SK-N-SH (cell line): Measurements from ENCODE around the gene OR5L1. TPM values are rescaled to one million over a fixed set of nuclear protein-coding genes. Genes with fewer than 3 reads are reported as not detected.

ENCODE experiments used
- CTCF ChIA-PET: fragments of 300-600, 350-600 bp; formaldehyde crosslinking; extraction: SDS; loops from one replicate; lab custom pipeline; 2021; lab: Yijun Ruan, JAX
- POLR2A ChIA-PET: fragments of 350-600 bp; sonication (Branson Sonifier 250); formaldehyde crosslinking; extraction: SDS; loops from one replicate; lab custom pipeline; 2020; ENCODE audit warnings: antibody characterized with exemption, inconsistent platforms; lab: Yijun Ruan, JAX
- DNase-seq: peaks from one replicate; pipeline ENCODE4 v3.0.0; 2012
- H2AFZ ChIP-seq: fragments of 200-600 bp; sonication (generic); 2 replicates; pipeline ENCODE4 v1.8.1; 2016; ENCODE audit warnings: antibody characterized with exemption, mild to moderate bottlenecking, low read depth
- H3F3A ChIP-seq: fragments of 200-600 bp; sonication (generic); replicated peaks from 2 replicates; pipeline ENCODE3; 2016; ENCODE audit warnings: antibody characterized with exemption, mild to moderate bottlenecking; ENCODE audit not compliant: insufficient read depth
- H3K27ac ChIP-seq, 2 experiments: fragments of 200-500 bp in 1 of 2; fragments of 200-600 bp in 1 of 2; sonication (Bioruptor generic) in 1 of 2; sonication (generic), shearing (Covaris generic) in 1 of 2; 2 replicates each; pipeline versions ENCODE4 v1.5.1 to v1.6.1; 2014 to 2016; ENCODE audit warnings: low read depth in 2 of 2, inconsistent platforms in 1 of 2, low read length in 1 of 2, mild to moderate bottlenecking in 1 of 2, mixed read lengths in 1 of 2
- H3K27me3 ChIP-seq: fragments of 200-600 bp; sonication (generic), shearing (Covaris generic); 2 replicates; pipeline ENCODE4 v1.6.1; 2016; ENCODE audit warnings: mixed run types; ENCODE audit not compliant: insufficient read depth
- H3K36me3 ChIP-seq, 2 experiments: fragments of 200-500 bp in 1 of 2; fragments of 200-600 bp in 1 of 2; sonication (Bioruptor generic) in 1 of 2; sonication (generic) in 1 of 2; replicated peaks in 1 of 2; 2 replicates each; pipeline versions ENCODE3 to v1.5.1; 2014 to 2016; ENCODE audit warnings: low read length in 1 of 2, mild to moderate bottlenecking in 1 of 2; ENCODE audit not compliant: insufficient read depth in 2 of 2, control insufficient read depth in 1 of 2
- H3K4me1 ChIP-seq, 2 experiments: fragments of 200-500 bp in 1 of 2; fragments of 200-600 bp in 1 of 2; sonication (Bioruptor generic) in 1 of 2; sonication (generic), shearing (Covaris generic) in 1 of 2; 2 replicates each; pipeline versions ENCODE4 v1.5.1 to v1.6.1; 2014 to 2016; ENCODE audit warnings: low read depth in 1 of 2, low read length in 1 of 2, mixed run types in 1 of 2; ENCODE audit not compliant: insufficient read depth in 2 of 2, control insufficient read depth in 1 of 2
- H3K4me2 ChIP-seq: fragments of 200-600 bp; sonication (generic), shearing (Covaris generic); 2 replicates; pipeline ENCODE4 v1.6.1; 2017; ENCODE audit warnings: mixed run types
- H3K4me3 ChIP-seq, 2 experiments: fragments of 200-500 bp in 1 of 2; fragments of 200-600 bp in 1 of 2; sonication (Bioruptor generic) in 1 of 2; sonication (generic), shearing (Covaris generic) in 1 of 2; 2 replicates each; pipeline versions ENCODE4 v1.5.1 to v1.8.1; 2014 to 2016; ENCODE audit warnings: low read depth in 2 of 2, inconsistent platforms in 1 of 2, low read length in 1 of 2, mild to moderate bottlenecking in 1 of 2, mixed read lengths in 1 of 2, moderate library complexity in 1 of 2
- H3K79me2 ChIP-seq: fragments of 200-600 bp; sonication (generic); 2 replicates; pipeline ENCODE4 v1.8.1; 2017; ENCODE audit warnings: mild to moderate bottlenecking; ENCODE audit not compliant: insufficient read depth
- H3K9ac ChIP-seq: fragments of 200-600 bp; sonication (generic); 2 replicates; pipeline ENCODE4 v1.6.1; 2017; ENCODE audit warnings: mixed run types
- H3K9me2 ChIP-seq: fragments of 200-600 bp; sonication (generic); 2 replicates; pipeline ENCODE4 v1.6.1; 2017; ENCODE audit warnings: mixed run types
- H3K9me3 ChIP-seq: fragments of 200-600 bp; sonication (generic); 2 replicates; pipeline ENCODE4 v1.6.1; 2017; ENCODE audit warnings: mixed run types, mild to moderate bottlenecking, moderate library complexity
- H4K20me1 ChIP-seq: fragments of 200-600 bp; sonication (generic); 2 replicates; pipeline ENCODE4 v1.6.1; 2017; ENCODE audit warnings: mild to moderate bottlenecking, mixed run types; ENCODE audit not compliant: insufficient read depth
- CHD2 ChIP-seq: fragments of 150-350 bp; IDR thresholded peaks from 2 replicates; pipeline ENCODE4 v1.6.1; 2018; ENCODE audit warnings: low read length; ENCODE audit not compliant: partially characterized antibody
- EZH2phosphoT487 ChIP-seq: fragments of 200-600 bp; sonication (generic); IDR thresholded peaks from 2 replicates; pipeline ENCODE4 v1.6.1; 2017; ENCODE audit warnings: low read depth, mixed run types, mild to moderate bottlenecking, antibody characterized with exemption, moderate library complexity, borderline replicate concordance
- FOSL2 ChIP-seq: IDR thresholded peaks from 2 replicates; pipeline ENCODE4 v1.4.0; 2012; ENCODE audit warnings: low read depth, mild to moderate bottlenecking, moderate library complexity, borderline replicate concordance
- FOXJ3 ChIP-seq: sonication (generic); formaldehyde crosslinking; IDR thresholded peaks from 2 replicates; pipeline ENCODE4 v1.5.1; 2020; ENCODE audit warnings: mild to moderate bottlenecking, missing genetic modification reagents
- MEF2A ChIP-seq: IDR thresholded peaks from 2 replicates; pipeline ENCODE4 v1.4.0; 2012; ENCODE audit warnings: low read depth, borderline replicate concordance
- MXI1 ChIP-seq: IDR thresholded peaks from 2 replicates; pipeline ENCODE4 v1.6.1; 2012; ENCODE audit warnings: mild to moderate bottlenecking, low read depth, low read length, improper control_type of control experiment
- NFIC ChIP-seq: IDR thresholded peaks from 2 replicates; pipeline ENCODE4 v1.4.0; 2012; ENCODE audit warnings: borderline replicate concordance
- POLR2AphosphoS5 ChIP-seq: IDR thresholded peaks from 2 replicates; pipeline ENCODE4 v1.6.1; 2012; ENCODE audit warnings: low read depth, low read length
- RAD21 ChIP-seq: IDR thresholded peaks from 2 replicates; pipeline ENCODE4 v1.6.1; 2012; ENCODE audit warnings: mild to moderate bottlenecking, low read length
- RXRA ChIP-seq: IDR thresholded peaks from 2 replicates; pipeline ENCODE4 v1.4.0; 2012; ENCODE audit warnings: low read depth, mild to moderate bottlenecking, borderline replicate concordance
- SIN3A ChIP-seq: IDR thresholded peaks from 2 replicates; pipeline ENCODE4 v1.6.1; 2012; ENCODE audit warnings: low read depth, mild to moderate bottlenecking, low read length, moderate library complexity, borderline replicate concordance
- TAF1 ChIP-seq: IDR thresholded peaks from 2 replicates; pipeline ENCODE4 v1.6.1; 2012; ENCODE audit warnings: low read depth, mild to moderate bottlenecking, low read length, moderate library complexity, borderline replicate concordance
- TEAD4 ChIP-seq: IDR thresholded peaks from 2 replicates; pipeline ENCODE4 v1.4.0; 2012; ENCODE audit warnings: mild to moderate bottlenecking, borderline replicate concordance; ENCODE audit not compliant: insufficient read depth
- YY1 ChIP-seq: IDR thresholded peaks from 2 replicates; pipeline ENCODE4 v1.4.0; 2012; ENCODE audit warnings: low read depth, mild to moderate bottlenecking
- WGBS: methylation state at CpG from one replicate; pipeline ENCODE4 v1.1.6; 2017; ENCODE audit warnings: low lambda C conversion rate; 5-methylcytosine and 5-hydroxymethylcytosine counted together
- polyA plus RNA-seq, 3 experiments: library from polyadenylated mRNA; depleted of rRNA; stranded (reverse); fragments of >200 nt; gene quantifications; 2 replicates each; pipeline ENCODE4 v1.2.3, GENCODE V29; 2012
- TF ChIP-seq, protein P1 (sequence below): fragments of 150-350 bp; IDR thresholded peaks from 2 replicates; pipeline ENCODE4 v1.6.1; 2016; ENCODE audit warnings: mild to moderate bottlenecking, low read depth, low read length
- TF ChIP-seq, protein P2 (sequence below): IDR thresholded peaks from 2 replicates; pipeline ENCODE4; 2012
- TF ChIP-seq, protein P3 (sequence below): fragments of 150-350 bp; IDR thresholded peaks from 2 replicates; pipeline ENCODE4 v1.6.1; 2017; ENCODE audit warnings: antibody characterized with exemption, low read length, low read depth, borderline replicate concordance
- TF ChIP-seq, protein P4 (sequence below): IDR thresholded peaks from 2 replicates; pipeline ENCODE4 v1.4.0; 2012; ENCODE audit warnings: low read depth
- TF ChIP-seq, protein P5 (sequence below): fragments of 200-600 bp; sonication (generic); IDR thresholded peaks from 2 replicates; pipeline ENCODE4 v1.6.1; 2017; ENCODE audit warnings: antibody characterized with exemption, mild to moderate bottlenecking, moderate library complexity
- TF ChIP-seq, protein P6 (sequence below): IDR thresholded peaks from 2 replicates; pipeline ENCODE4 v1.4.0; 2012; ENCODE audit warnings: low read depth, borderline replicate concordance

OR5L1 gene
- polyA plus RNA-seq, 1 of the 3 experiments (the other 2 are of a cell fraction), result not detected

DNA sequence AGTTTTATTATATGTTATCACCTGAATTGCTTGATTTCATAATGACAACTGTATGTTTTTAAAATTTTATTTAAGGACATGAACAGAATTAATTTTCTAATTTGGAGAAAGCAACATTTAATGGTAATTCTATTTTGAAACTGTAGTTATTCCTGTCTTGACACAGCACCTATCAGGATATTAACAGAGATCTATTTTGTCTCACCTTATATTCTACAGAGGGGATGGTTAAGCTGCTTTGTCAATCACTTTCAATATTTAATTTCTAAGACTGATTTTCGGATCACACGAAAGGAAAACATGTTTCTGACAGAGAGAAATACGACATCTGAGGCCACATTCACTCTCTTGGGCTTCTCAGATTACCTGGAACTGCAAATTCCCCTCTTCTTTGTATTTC, 27.3 kb downstream of the OR5L1 start, which contains the start of gene OR5D16:
Gene OR5D16 (plus strand): TSS at position 301 of the 400 bp plus-strand sequence. CDS start 0 bp downstream, at position 301.
- 1% methylated on average over 3 of the region's 3 CpGs for WGBS
- no peaks in the 10 kb centered on the region for H4K20me1 ChIP-seq
- no peak within 1 kb of the TSS for H3K4me2 ChIP-seq
- CTCF ChIA-PET, result no interaction called here
- no peak within 1 kb of the TSS for H3K4me3 ChIP-seq
- H3K9me2 ChIP-seq, result no peaks in the 10 kb centered on the region
- H3K27me3 ChIP-seq, result no peaks in the 10 kb centered on the region
- no peak for TF ChIP-seq SIN3A
- TF ChIP-seq EZH2phosphoT487, result no peak
- TF ChIP-seq, protein P1, sequence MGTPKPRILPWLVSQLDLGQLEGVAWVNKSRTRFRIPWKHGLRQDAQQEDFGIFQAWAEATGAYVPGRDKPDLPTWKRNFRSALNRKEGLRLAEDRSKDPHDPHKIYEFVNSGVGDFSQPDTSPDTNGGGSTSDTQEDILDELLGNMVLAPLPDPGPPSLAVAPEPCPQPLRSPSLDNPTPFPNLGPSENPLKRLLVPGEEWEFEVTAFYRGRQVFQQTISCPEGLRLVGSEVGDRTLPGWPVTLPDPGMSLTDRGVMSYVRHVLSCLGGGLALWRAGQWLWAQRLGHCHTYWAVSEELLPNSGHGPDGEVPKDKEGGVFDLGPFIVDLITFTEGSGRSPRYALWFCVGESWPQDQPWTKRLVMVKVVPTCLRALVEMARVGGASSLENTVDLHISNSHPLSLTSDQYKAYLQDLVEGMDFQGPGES, result no peak
- no peak for TF ChIP-seq POLR2AphosphoS5
- TF ChIP-seq TAF1, result no peak
- no peak for TF ChIP-seq CHD2
- no peak for TF ChIP-seq FOSL2
- no peaks in the 10 kb centered on the region for H3K79me2 ChIP-seq
- H3K9ac ChIP-seq, result no peak within 1 kb of the TSS
- no peak within 1 kb of the TSS for H2AFZ ChIP-seq
- no peaks in the 10 kb centered on the region for H3K4me1 ChIP-seq
- POLR2A ChIA-PET, result no interaction called here
- H3K9me3 ChIP-seq, result no peaks in the 10 kb centered on the region
- H3K27ac ChIP-seq, result no peak within 1 kb of the TSS
- DNase-seq, result no peak
- no peaks in the 10 kb centered on the region for H3K36me3 ChIP-seq
- H3F3A ChIP-seq, result no peaks in the 10 kb centered on the region

DNA sequence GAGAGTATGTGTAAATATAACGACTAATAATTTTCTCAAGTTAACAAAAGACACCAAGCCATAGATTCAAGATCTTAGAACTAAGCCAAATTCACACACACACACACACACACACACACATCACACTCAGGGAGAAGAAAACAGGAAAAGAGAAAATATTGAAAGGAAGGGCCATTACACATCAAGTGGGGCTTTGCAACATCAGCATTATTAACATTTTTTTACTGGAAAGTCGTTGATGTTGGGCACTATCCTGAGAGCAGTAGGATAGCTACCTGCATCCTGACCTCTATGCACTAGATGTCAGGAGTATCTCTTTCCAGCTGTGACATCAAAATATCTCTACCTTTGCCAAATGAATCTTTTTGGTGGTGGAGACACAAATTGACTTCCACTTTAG, 36.3 kb downstream of the OR5L1 start:
- Histone ChIP-seq H3K36me3 (no peaks in the 10 kb centered on the region), H3K9me3 (no peaks in the 10 kb centered on the region), H2AFZ (no peak overlapping the region), H3K27ac (no peak overlapping the region), H3K79me2 (no peaks in the 10 kb centered on the region), H3K9ac (no peak overlapping the region), H3F3A (no peaks in the 10 kb centered on the region), H4K20me1 (no peaks in the 10 kb centered on the region), H3K4me1 (no peaks in the 10 kb centered on the region), H3K4me3 (no peak overlapping the region), H3K4me2 (no peak overlapping the region), H3K27me3 (no peaks in the 10 kb centered on the region), H3K9me2 (no peaks in the 10 kb centered on the region)
- CTCF ChIA-PET, result no interaction called here
- WGBS, result 2% methylated on average over 2 of the region's 2 CpGs
- TF ChIP-seq FOXJ3 (CRISPR knock-in tag), result no peak
- TF ChIP-seq, protein P2, sequence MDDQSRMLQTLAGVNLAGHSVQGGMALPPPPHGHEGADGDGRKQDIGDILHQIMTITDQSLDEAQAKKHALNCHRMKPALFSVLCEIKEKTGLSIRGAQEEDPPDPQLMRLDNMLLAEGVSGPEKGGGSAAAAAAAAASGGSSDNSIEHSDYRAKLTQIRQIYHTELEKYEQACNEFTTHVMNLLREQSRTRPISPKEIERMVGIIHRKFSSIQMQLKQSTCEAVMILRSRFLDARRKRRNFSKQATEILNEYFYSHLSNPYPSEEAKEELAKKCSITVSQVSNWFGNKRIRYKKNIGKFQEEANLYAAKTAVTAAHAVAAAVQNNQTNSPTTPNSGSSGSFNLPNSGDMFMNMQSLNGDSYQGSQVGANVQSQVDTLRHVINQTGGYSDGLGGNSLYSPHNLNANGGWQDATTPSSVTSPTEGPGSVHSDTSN, result no peak
- TF ChIP-seq NFIC, result no peak
- no peak for TF ChIP-seq MEF2A
- TF ChIP-seq, protein P3, sequence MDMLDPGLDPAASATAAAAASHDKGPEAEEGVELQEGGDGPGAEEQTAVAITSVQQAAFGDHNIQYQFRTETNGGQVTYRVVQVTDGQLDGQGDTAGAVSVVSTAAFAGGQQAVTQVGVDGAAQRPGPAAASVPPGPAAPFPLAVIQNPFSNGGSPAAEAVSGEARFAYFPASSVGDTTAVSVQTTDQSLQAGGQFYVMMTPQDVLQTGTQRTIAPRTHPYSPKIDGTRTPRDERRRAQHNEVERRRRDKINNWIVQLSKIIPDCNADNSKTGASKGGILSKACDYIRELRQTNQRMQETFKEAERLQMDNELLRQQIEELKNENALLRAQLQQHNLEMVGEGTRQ, result no peak
- no peak for TF ChIP-seq RXRA
- no peak for TF ChIP-seq MXI1
- no peak for TF ChIP-seq YY1
- no peak for TF ChIP-seq FOSL2
- TF ChIP-seq, protein P4, sequence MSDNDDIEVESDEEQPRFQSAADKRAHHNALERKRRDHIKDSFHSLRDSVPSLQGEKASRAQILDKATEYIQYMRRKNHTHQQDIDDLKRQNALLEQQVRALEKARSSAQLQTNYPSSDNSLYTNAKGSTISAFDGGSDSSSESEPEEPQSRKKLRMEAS, result no peak
- TF ChIP-seq, protein P5, sequence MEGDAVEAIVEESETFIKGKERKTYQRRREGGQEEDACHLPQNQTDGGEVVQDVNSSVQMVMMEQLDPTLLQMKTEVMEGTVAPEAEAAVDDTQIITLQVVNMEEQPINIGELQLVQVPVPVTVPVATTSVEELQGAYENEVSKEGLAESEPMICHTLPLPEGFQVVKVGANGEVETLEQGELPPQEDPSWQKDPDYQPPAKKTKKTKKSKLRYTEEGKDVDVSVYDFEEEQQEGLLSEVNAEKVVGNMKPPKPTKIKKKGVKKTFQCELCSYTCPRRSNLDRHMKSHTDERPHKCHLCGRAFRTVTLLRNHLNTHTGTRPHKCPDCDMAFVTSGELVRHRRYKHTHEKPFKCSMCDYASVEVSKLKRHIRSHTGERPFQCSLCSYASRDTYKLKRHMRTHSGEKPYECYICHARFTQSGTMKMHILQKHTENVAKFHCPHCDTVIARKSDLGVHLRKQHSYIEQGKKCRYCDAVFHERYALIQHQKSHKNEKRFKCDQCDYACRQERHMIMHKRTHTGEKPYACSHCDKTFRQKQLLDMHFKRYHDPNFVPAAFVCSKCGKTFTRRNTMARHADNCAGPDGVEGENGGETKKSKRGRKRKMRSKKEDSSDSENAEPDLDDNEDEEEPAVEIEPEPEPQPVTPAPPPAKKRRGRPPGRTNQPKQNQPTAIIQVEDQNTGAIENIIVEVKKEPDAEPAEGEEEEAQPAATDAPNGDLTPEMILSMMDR, result no peak
- TF ChIP-seq, protein P6, sequence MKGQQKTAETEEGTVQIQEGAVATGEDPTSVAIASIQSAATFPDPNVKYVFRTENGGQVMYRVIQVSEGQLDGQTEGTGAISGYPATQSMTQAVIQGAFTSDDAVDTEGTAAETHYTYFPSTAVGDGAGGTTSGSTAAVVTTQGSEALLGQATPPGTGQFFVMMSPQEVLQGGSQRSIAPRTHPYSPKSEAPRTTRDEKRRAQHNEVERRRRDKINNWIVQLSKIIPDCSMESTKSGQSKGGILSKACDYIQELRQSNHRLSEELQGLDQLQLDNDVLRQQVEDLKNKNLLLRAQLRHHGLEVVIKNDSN, result no peak
- no peak for TF ChIP-seq RAD21
- no peak for TF ChIP-seq POLR2AphosphoS5
- no peak for TF ChIP-seq TEAD4
- no peak for DNase-seq
- POLR2A ChIA-PET, result no interaction called here
